HG03175 (cell line): ENCODE results near the gene GCSAM.
"Not testable (repeated sequence)": the region's sequence is repeated elsewhere in the genome, so short reads cannot be mapped to it uniquely, and the experiment has no call there.

Experiments used
- ATAC-seq: cut with Tn5 transposase; IDR thresholded peaks from one replicate; pipeline ENCODE4 v1.9.1; 2021; ENCODE audit warnings: mild to moderate bottlenecking, moderate library complexity; ENCODE audit not compliant: unreplicated experiment

The GCSAM gene

GRCh38 chr3:112074616-112075497 is 58.2 kb downstream of the GCSAM start:
- peak; percentile 70 for ATAC-seq

DNA sequence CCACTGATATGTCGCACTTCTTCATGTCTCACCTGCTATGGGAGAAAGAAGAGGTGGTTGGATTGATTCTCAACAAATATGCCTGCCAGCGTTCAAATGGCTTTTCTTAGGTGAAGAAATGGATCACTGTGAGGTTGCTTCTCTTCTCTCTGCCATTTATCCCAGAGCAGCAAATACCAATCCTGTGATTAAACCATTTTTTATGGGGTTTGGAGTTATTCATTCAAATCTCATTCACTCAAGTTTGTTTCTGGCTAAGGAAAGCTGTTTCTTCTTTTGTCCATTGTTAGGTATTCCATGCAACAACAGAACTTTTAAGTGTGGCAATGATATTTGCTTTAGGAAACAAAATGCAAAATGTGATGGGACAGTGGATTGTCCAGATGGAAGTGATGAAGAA is 59.0 kb downstream of the GCSAM start:
- ATAC-seq = no peak

DNA sequence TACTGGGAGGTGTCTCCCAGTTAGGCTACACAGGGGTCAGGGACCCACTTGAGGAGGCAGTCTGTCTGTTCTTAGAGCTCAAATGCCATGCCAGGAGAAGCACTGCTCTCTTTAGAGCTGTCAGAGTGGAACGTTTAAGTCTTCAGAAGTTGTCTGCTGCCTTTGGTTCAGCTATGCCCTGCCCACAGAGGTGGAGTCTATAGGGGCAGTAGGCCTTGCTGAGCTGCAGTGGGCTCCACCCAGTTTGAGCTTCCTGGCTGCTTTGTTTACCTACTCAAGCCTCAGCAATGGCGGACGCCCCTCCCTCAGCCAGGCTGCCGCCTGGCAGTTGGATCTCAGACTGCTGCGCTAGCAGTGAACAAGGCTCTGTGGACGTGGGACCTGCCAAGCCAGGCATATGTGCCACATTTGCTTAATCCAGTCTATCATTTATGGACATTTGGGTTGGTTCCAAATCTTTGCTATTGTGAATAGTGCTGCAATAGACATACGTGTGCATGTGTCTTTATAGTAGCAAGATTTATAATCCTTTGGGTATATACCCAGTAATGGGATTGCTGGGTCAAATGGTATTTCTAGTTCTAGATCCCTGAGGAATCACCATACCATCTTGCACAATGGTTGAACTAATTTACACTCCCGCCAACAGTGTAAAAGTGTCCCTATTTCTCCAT is 60.5 kb downstream of the GCSAM start:
- ATAC-seq = not testable (repeated sequence)
